ENCODE results near the gene WAPL.

DNA sequence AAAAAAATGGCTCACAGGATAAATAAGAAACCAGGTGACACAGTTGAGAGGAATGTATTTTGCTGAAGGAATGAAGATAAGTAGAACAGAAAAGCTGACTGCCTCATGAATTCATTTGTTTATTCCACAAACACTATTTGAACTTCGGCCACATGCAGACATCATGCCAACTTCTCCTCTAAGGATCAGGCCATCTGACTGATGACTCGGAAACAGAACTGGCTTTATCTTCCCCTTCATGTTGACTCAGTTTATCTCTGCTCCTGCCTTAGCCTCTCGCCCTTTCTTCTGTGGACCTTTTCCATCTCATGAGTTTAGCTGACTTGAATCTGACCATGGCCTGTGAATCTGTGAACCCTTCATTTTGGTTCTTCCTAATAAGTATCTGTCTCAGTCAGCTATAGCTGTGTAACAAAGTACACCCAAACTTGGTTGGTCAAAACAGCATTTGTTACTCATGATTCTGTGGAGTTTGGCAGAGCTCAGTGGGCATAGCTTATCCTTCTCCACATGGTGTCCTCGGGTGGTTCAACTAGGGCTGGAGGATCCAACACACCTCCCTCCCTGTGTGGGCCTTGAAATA, 111.0 kb downstream of the WAPL start:
- TF ChIP-seq, protein P1, sequence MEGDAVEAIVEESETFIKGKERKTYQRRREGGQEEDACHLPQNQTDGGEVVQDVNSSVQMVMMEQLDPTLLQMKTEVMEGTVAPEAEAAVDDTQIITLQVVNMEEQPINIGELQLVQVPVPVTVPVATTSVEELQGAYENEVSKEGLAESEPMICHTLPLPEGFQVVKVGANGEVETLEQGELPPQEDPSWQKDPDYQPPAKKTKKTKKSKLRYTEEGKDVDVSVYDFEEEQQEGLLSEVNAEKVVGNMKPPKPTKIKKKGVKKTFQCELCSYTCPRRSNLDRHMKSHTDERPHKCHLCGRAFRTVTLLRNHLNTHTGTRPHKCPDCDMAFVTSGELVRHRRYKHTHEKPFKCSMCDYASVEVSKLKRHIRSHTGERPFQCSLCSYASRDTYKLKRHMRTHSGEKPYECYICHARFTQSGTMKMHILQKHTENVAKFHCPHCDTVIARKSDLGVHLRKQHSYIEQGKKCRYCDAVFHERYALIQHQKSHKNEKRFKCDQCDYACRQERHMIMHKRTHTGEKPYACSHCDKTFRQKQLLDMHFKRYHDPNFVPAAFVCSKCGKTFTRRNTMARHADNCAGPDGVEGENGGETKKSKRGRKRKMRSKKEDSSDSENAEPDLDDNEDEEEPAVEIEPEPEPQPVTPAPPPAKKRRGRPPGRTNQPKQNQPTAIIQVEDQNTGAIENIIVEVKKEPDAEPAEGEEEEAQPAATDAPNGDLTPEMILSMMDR (conservative IDR thresholded peaks at IDR 0.05 in 1 of 2, IDR thresholded peaks at IDR 0.05 in 1 of 2; ENCODE audit: extremely low read depth in 1 of 2, insufficient read depth in 1 of 2, low read depth in 1 of 2, low read length in 2 of 2) = no peak
- TF ChIP-seq EZH2 (IDR thresholded peaks at IDR 0.05; ENCODE audit: borderline replicate concordance, low read length) = no peak

Measured in mammary epithelial cell (primary cell).